SU-DHL-6 (cell line): ENCODE measurements around the gene CPSF4L.

ENCODE experiments used
- H2AFZ ChIP-seq: fragments of 200-600 bp; sonication (generic); 2 replicates; pipeline ENCODE4 v1.6.1; 2014; ENCODE audit warnings: low read depth, mild to moderate bottlenecking, moderate library complexity, mixed read lengths, antibody characterized with exemption, low read length; ENCODE audit not compliant: severe bottlenecking
- H3F3A ChIP-seq: fragments of 200-600 bp; shearing (Covaris generic); 2 replicates; pipeline ENCODE4 v1.6.0; 2016; ENCODE audit warnings: antibody characterized with exemption, mild to moderate bottlenecking; ENCODE audit not compliant: insufficient read depth
- H3K27ac ChIP-seq: fragments of 200-600 bp; sonication (generic); 2 replicates; pipeline ENCODE4 v1.5.1; 2016; ENCODE audit warnings: low read depth, mild to moderate bottlenecking, low read length, moderate library complexity, mixed read lengths
- H3K27me3 ChIP-seq: fragments of 200-600 bp; sonication (generic), shearing (Covaris generic); 2 replicates; pipeline ENCODE4 v1.6.0; 2014; ENCODE audit warnings: mild to moderate bottlenecking, low read length
- H3K36me3 ChIP-seq: fragments of 200-600 bp; sonication (generic); 2 replicates; pipeline ENCODE4 v1.6.1; 2014; ENCODE audit warnings: mild to moderate bottlenecking, low read length, mixed read lengths
- H3K4me2 ChIP-seq: fragments of 300-600, 200-600 bp; shearing (Covaris generic), sonication (generic); 2 replicates; pipeline ENCODE4 v1.6.0; 2014; ENCODE audit warnings: low read length, low read depth, mild to moderate bottlenecking; ENCODE audit not compliant: poor library complexity, severe bottlenecking
- H3K4me3 ChIP-seq: fragments of 200-600 bp; sonication (generic); 2 replicates; pipeline ENCODE4 v1.5.1; 2014; ENCODE audit warnings: antibody characterized with exemption, low read length, mild to moderate bottlenecking, mixed read lengths; ENCODE audit not compliant: insufficient read depth, poor library complexity, severe bottlenecking
- H3K79me2 ChIP-seq: fragments of 200-600 bp; sonication (generic); 2 replicates; pipeline ENCODE4 v1.6.1; 2014; ENCODE audit warnings: mild to moderate bottlenecking, low read length, moderate library complexity; ENCODE audit not compliant: insufficient read depth
- H3K9ac ChIP-seq: fragments of 200-600 bp; sonication (generic); 2 replicates; pipeline ENCODE4 v1.7.0; 2014; ENCODE audit warnings: mild to moderate bottlenecking, low read length
- H3K9me2 ChIP-seq: fragments of 200-600 bp; sonication (generic); replicated peaks from 2 replicates; pipeline ENCODE4 v1.6.1; 2014; ENCODE audit warnings: low read length; ENCODE audit not compliant: insufficient read depth
- H3K9me3 ChIP-seq: fragments of 200-600 bp; sonication (generic); 2 replicates; pipeline ENCODE4 v1.6.1; 2014; ENCODE audit warnings: low read length, mixed read lengths; ENCODE audit not compliant: insufficient read depth
- H4K20me1 ChIP-seq: fragments of 200-600 bp; sonication (generic); 2 replicates; pipeline ENCODE4 v1.6.1; 2014; ENCODE audit warnings: low read depth, mild to moderate bottlenecking, antibody characterized with exemption, low read length, moderate library complexity, mixed read lengths
- EZH2phosphoT487 ChIP-seq: fragments of 200-600 bp; sonication (generic), shearing (Covaris generic); conservative IDR thresholded peaks from 2 replicates; pipeline ENCODE4 v1.6.1; 2018; ENCODE audit warnings: mild to moderate bottlenecking, antibody characterized with exemption, low read length, moderate library complexity, mixed read lengths
- TF ChIP-seq, protein P1 (sequence below): fragments of 200-600 bp; sonication (generic); IDR thresholded peaks from one replicate; pipeline ENCODE4 v1.5.1; 2017; ENCODE audit warnings: antibody characterized with exemption, mild to moderate bottlenecking, low read length, moderate library complexity; ENCODE audit not compliant: insufficient read depth, poor library complexity, severe bottlenecking

CPSF4L gene

GRCh38 chr17:73262676-73263642 lies 1.3 kb upstream of the CPSF4L start:
- Histone ChIP-seq H2AFZ (no peak overlapping the region), H3K9ac (no peak overlapping the region), H3F3A (no peaks in the 10 kb centered on the region), H3K4me2 (no peak overlapping the region), H3K4me3 (no peak overlapping the region), H4K20me1 (no peaks in the 10 kb centered on the region), H3K27ac (no peak overlapping the region), H3K9me2 (no peaks in the 10 kb centered on the region), H3K27me3 (no peaks in the 10 kb centered on the region), H3K36me3 (no peaks in the 10 kb centered on the region), H3K79me2 (no peaks in the 10 kb centered on the region), H3K9me3 (no peaks in the 10 kb centered on the region)
- TF ChIP-seq EZH2phosphoT487 = no peak
- TF ChIP-seq, protein P1, sequence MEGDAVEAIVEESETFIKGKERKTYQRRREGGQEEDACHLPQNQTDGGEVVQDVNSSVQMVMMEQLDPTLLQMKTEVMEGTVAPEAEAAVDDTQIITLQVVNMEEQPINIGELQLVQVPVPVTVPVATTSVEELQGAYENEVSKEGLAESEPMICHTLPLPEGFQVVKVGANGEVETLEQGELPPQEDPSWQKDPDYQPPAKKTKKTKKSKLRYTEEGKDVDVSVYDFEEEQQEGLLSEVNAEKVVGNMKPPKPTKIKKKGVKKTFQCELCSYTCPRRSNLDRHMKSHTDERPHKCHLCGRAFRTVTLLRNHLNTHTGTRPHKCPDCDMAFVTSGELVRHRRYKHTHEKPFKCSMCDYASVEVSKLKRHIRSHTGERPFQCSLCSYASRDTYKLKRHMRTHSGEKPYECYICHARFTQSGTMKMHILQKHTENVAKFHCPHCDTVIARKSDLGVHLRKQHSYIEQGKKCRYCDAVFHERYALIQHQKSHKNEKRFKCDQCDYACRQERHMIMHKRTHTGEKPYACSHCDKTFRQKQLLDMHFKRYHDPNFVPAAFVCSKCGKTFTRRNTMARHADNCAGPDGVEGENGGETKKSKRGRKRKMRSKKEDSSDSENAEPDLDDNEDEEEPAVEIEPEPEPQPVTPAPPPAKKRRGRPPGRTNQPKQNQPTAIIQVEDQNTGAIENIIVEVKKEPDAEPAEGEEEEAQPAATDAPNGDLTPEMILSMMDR = no peak

DNA sequence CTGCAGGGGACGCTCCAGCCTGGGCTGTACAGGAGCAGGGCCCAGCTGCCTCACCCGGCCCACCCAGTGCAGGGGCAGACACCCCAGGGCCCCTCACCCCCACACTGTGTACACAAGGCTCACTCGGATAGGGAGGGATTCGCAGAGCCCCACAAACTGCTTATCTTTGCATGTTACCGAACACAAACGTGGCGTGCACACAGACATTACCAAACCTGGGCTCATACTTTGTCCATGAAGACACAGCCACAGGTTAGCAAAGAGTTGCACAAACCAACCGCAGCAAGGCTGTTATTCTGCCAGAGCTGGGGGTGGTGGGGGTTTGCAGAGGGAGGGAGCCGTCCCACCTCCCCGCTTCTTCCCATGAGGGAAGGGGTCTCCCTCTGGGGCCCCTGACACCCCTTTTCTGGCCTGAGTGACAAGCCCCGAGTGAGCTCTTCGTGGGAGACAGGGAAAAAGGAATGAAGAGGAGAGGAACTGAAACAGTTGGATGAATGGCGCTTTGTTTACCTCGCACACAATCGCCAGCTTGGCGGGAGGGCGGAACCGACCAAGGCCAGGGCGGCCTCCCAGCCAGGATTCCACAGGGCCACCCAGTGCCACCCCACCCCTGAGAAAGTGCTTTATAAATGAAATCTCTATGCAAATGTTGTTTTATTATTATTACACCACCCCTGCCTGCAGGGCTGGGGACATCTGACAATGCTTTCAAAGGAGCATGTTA lies 434 bp upstream of the CPSF4L start:
- Histone ChIP-seq H4K20me1 (no peaks in the 10 kb centered on the region), H3K9me3 (no peaks in the 10 kb centered on the region), H3K4me3 (no peak overlapping the region), H3K9ac (no peak overlapping the region), H3K9me2 (no peaks in the 10 kb centered on the region), H3K4me2 (no peak overlapping the region), H3K36me3 (no peaks in the 10 kb centered on the region), H3K27me3 (no peaks in the 10 kb centered on the region), H3K79me2 (no peaks in the 10 kb centered on the region), H3F3A (no peaks in the 10 kb centered on the region), H3K27ac (no peak overlapping the region), H2AFZ (no peak overlapping the region)
- no peak for TF ChIP-seq EZH2phosphoT487
- TF ChIP-seq, protein P1 = no peak

- no peaks in the 10 kb centered on the region for H3F3A ChIP-seq
- H3K9ac ChIP-seq = no peak overlapping the region
- H3K36me3 ChIP-seq = no peaks in the 10 kb centered on the region
- no peaks in the 10 kb centered on the region for H4K20me1 ChIP-seq
- no peak overlapping the region for H3K4me2 ChIP-seq
- no peak overlapping the region for H3K27ac ChIP-seq
- H3K9me3 ChIP-seq = no peaks in the 10 kb centered on the region
- no peak overlapping the region for H3K4me3 ChIP-seq
- H3K79me2 ChIP-seq = no peaks in the 10 kb centered on the region
- TF ChIP-seq EZH2phosphoT487 = no peak
- TF ChIP-seq, protein P1 = no peak
- H3K27me3 ChIP-seq = no peaks in the 10 kb centered on the region
- H2AFZ ChIP-seq = no peak overlapping the region
- no peaks in the 10 kb centered on the region for H3K9me2 ChIP-seq
Observed at GRCh38 chr17:73257516-73257915, 4.2 kb downstream of the CPSF4L start.
